ENCODE results near the gene SVOP. TPM values are rescaled to one million over a fixed set of nuclear protein-coding genes. Genes with fewer than 3 reads are reported as not detected.
"Not testable (repeated sequence)": the region's sequence is repeated elsewhere in the genome, so short reads cannot be mapped to it uniquely, and the experiment has no call there.

Gene SVOP
- total RNA-seq, 4 donors from 2014 or later, result not detected

GRCh38 chr12:109036975-109037374, 16.1 kb upstream of the SVOP start:
- 83% methylated on average over 1 of the region's 1 CpG; no CpG with 5 or more reads in 1 of the 2 donors for WGBS, 2 donors
- TF ChIP-seq, protein P1, sequence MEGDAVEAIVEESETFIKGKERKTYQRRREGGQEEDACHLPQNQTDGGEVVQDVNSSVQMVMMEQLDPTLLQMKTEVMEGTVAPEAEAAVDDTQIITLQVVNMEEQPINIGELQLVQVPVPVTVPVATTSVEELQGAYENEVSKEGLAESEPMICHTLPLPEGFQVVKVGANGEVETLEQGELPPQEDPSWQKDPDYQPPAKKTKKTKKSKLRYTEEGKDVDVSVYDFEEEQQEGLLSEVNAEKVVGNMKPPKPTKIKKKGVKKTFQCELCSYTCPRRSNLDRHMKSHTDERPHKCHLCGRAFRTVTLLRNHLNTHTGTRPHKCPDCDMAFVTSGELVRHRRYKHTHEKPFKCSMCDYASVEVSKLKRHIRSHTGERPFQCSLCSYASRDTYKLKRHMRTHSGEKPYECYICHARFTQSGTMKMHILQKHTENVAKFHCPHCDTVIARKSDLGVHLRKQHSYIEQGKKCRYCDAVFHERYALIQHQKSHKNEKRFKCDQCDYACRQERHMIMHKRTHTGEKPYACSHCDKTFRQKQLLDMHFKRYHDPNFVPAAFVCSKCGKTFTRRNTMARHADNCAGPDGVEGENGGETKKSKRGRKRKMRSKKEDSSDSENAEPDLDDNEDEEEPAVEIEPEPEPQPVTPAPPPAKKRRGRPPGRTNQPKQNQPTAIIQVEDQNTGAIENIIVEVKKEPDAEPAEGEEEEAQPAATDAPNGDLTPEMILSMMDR (IDR thresholded peaks at IDR 0.05), result no peak
- no peak for TF ChIP-seq POLR2A (IDR thresholded peaks at IDR 0.05)
- intact Hi-C loops (cut with DNase I; ENCODE audit: low total_unique reads), result no loop called here
- no peak overlapping the region for H3K4me3 ChIP-seq (ENCODE audit: low read depth, poor library complexity, severe bottlenecking)
- DNase-seq (ENCODE audit: low spot score in 2 of 2), result no peak

DNA sequence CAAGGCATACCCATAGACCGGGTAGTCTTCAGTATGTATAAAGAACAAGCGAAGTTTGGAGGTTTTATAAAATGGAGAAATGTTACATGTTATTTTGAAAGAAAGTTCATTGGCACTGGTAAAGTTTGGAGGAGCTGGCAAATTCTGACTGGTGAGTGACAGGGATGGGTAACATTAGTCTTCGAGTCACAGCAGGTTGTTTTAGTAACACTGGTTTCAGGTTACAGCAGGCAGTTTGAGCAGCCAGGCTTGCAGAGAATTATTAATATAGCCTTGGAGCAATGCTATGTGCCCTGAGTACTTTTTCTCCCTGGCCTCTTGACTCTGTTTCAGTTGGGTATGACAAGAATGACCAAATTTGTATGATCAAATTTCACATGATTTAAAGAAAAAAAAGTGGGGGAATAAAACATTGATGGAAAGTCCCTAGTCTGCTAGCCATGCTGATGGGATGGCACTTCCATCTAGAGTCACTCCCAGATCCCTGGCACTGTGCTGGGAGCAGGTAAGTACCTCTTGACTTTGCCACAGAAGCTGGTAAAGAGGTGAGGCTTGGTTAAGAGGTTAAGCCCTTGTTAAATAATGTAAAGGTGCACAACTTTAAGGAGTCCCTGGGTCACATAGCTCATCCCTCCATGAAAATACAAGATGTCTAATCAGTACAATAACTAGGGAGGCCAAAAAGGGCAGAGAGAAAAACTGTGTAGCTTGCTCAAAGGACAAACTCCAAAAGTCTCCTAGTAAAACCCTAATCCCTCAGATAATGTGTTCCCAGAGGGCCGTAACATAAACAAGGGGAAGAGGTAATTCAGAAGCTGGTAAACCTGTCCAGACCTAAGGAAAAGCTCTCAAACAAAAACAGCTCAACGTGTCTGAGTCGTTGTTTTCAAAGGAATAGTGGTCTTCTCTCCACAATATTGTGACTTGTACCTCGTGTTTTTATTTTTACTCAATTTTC, 12.7 kb upstream of the SVOP start:
- H3K4me3 ChIP-seq (ENCODE audit: low read depth, poor library complexity, severe bottlenecking), result no peak overlapping the region
- TF ChIP-seq, protein P1 (IDR thresholded peaks at IDR 0.05), result no peak
- no peak for TF ChIP-seq POLR2A (IDR thresholded peaks at IDR 0.05)
- no peak for DNase-seq (ENCODE audit: low spot score in 2 of 2)
- intact Hi-C loops (cut with DNase I; ENCODE audit: low total_unique reads), result no loop called here
- WGBS, 2 donors, result 42 to 45% methylated on average over 7 of the region's 7 CpGs

GRCh38 chr12:109029411-109029810, 8.5 kb upstream of the SVOP start:
- no peak overlapping the region for H3K4me3 ChIP-seq (ENCODE audit: low read depth, poor library complexity, severe bottlenecking)
- TF ChIP-seq, protein P1 (IDR thresholded peaks at IDR 0.05), result no peak
- TF ChIP-seq POLR2A (IDR thresholded peaks at IDR 0.05), result no peak
- 81 to 85% methylated on average over 2 of the region's 2 CpGs for WGBS, 2 donors
- intact Hi-C loops (cut with DNase I; ENCODE audit: low total_unique reads), result no loop called here
- no peak for DNase-seq (ENCODE audit: low spot score in 2 of 2)

GRCh38 chr12:109028624-109029023, 7.8 kb upstream of the SVOP start:
- intact Hi-C loops (cut with DNase I; ENCODE audit: low total_unique reads); DNase-seq (ENCODE audit: low spot score in 2 of 2); H3K4me3 ChIP-seq (ENCODE audit: low read depth, poor library complexity, severe bottlenecking): not testable (repeated sequence)
- WGBS, 2 donors, result 43 to 73% methylated on average over 3 of the region's 3 CpGs

GRCh38 chr12:109027767-109028166, 6.9 kb upstream of the SVOP start:
- TF ChIP-seq, protein P1 (IDR thresholded peaks at IDR 0.05), result no peak
- TF ChIP-seq POLR2A (IDR thresholded peaks at IDR 0.05), result no peak
- intact Hi-C loops (cut with DNase I; ENCODE audit: low total_unique reads), result no loop called here
- no peak overlapping the region for H3K4me3 ChIP-seq (ENCODE audit: low read depth, poor library complexity, severe bottlenecking)
- WGBS, 2 donors, result 17 to 29% methylated on average over 1 of the region's 1 CpG
- DNase-seq (ENCODE audit: low spot score in 2 of 2), result no peak

GRCh38 chr12:109020146-109020795, 597 bp downstream of the SVOP start:
- intact Hi-C loops (cut with DNase I; ENCODE audit: low total_unique reads), result no loop called here
- WGBS, 2 donors, result 60 to 63% methylated on average over 7 of the region's 7 CpGs
- DNase-seq (ENCODE audit: low spot score in 2 of 2), result peak in 1 of 2 donors; percentile 40
- no peak overlapping the region for H3K4me3 ChIP-seq (ENCODE audit: low read depth, poor library complexity, severe bottlenecking)
- TF ChIP-seq POLR2A (IDR thresholded peaks at IDR 0.05), result no peak
- TF ChIP-seq, protein P1 (IDR thresholded peaks at IDR 0.05), result no peak

All from lower leg skin (tissue), 4 donors.